ENCODE results near the gene STPG4. TPM values are rescaled to one million over a fixed set of nuclear protein-coding genes. Genes with fewer than 3 reads are reported as not detected.

The STPG4 gene, protein sequence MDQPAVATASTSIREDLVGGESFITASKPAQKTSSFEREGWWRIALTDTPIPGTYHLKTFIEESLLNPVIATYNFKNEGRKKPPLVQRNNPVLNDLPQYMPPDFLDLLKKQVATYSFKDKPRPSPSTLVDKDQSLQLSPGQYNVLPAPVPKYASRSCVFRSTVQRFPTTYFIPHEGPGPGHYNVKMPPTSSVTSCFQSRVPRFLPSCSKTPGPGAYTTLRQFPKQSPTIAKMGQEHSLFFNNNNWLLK
- 0.06 TPM for polyA plus RNA-seq (2012; ENCODE audit: low read depth, missing spikeins)

DNA sequence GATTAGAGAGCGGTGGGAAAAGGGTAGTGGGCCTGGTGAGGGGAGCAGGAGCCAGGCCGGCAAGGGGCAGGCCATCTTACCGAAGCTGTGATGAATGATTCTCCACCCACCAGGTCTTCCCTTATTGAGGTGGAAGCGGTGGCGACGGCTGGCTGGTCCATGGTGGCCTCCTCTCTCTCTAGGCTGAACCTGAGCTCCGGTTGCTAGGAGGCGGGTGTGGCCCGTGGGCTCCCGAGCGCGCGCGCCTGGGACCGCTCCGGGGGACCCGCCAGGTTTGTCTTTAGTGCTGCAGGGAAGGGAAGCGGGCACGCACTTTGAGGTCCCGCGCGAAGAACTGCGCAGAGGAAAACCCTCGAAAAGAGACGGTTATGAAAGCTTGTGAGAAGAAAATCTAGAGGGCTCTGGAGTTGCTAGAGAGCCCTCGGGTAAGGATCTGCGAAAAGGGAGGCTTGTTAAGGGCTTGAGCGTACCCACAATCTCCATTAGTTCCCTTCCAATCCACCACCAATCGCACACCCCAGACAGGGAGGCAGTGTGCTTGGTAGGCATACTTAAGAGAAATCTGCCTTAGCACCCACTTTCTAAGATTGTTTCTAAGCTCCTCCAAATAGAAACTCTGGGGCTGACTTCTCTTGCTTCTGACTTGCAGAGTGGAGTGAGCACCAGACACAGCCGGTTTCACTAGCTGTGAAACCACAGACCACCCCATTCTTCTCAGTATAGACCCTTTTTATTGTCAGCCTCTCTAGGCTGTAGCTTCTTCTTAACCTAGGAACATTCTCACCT, at the start of gene STPG4:
Gene STPG4, minus strand, starts transcription at position 218 of the 786 bp plus-strand sequence. Its CDS starts 57 bp downstream, at position 161.
- DNase-seq (ENCODE audit: insufficient read length, low spot score) = no peak
- no peak for FAIRE-seq
- TF ChIP-seq POLR2AphosphoS5 (IDR thresholded peaks at IDR 0.05; ENCODE audit: low read depth, low read length) = no peak
- no peak for TF ChIP-seq POLR2A (IDR thresholded peaks at IDR 0.05; ENCODE audit: low read depth, low read length)

- no peak for FAIRE-seq
- no peak for TF ChIP-seq POLR2A (IDR thresholded peaks at IDR 0.05; ENCODE audit: low read depth, low read length)
- no peak for TF ChIP-seq POU2F2 (IDR thresholded peaks at IDR 0.05; ENCODE audit: low read depth, low read length)
- TF ChIP-seq PAX5 (IDR thresholded peaks at IDR 0.05; ENCODE audit: insufficient read depth, low read length, severe bottlenecking) = no peak
- no peak for TF ChIP-seq POLR2AphosphoS5 (IDR thresholded peaks at IDR 0.05; ENCODE audit: low read depth, low read length)
- no peak for TF ChIP-seq SPI1 (IDR thresholded peaks at IDR 0.05; ENCODE audit: low read depth, low read length)
- TF ChIP-seq TAF1 (IDR thresholded peaks at IDR 0.05; ENCODE audit: low read depth, low read length) = no peak
Measured at GRCh38 chr2:47204691-47205090, 49.6 kb upstream of the STPG4 start.

GRCh38 chr2:47203995-47204394, 48.9 kb upstream of the STPG4 start:
- DNase-seq (ENCODE audit: insufficient read length, low spot score) = no peak
- no peak for FAIRE-seq
- TF ChIP-seq TAF1 (IDR thresholded peaks at IDR 0.05; ENCODE audit: low read depth, low read length) (no peak), POLR2A (IDR thresholded peaks at IDR 0.05; ENCODE audit: low read depth, low read length) (no peak), POU2F2 (IDR thresholded peaks at IDR 0.05; ENCODE audit: low read depth, low read length) (no peak), POLR2AphosphoS5 (IDR thresholded peaks at IDR 0.05; ENCODE audit: low read depth, low read length) (no peak), SPI1 (IDR thresholded peaks at IDR 0.05; ENCODE audit: low read depth, low read length) (no peak), PAX5 (IDR thresholded peaks at IDR 0.05; ENCODE audit: insufficient read depth, low read length, severe bottlenecking) (no peak)

More at GRCh38 chr2:47204691-47205090, 49.6 kb upstream of the STPG4 start:
- DNase-seq (ENCODE audit: insufficient read length, low spot score) = no peak

GRCh38 chr2:47201224-47201623, 46.1 kb upstream of the STPG4 start:
- FAIRE-seq = no peak
- TF ChIP-seq TAF1 (IDR thresholded peaks at IDR 0.05; ENCODE audit: low read depth, low read length) (no peak), POU2F2 (IDR thresholded peaks at IDR 0.05; ENCODE audit: low read depth, low read length) (no peak), SPI1 (IDR thresholded peaks at IDR 0.05; ENCODE audit: low read depth, low read length) (no peak), POLR2A (IDR thresholded peaks at IDR 0.05; ENCODE audit: low read depth, low read length) (no peak), PAX5 (IDR thresholded peaks at IDR 0.05; ENCODE audit: insufficient read depth, low read length, severe bottlenecking) (no peak), POLR2AphosphoS5 (IDR thresholded peaks at IDR 0.05; ENCODE audit: low read depth, low read length) (no peak)
- DNase-seq (ENCODE audit: insufficient read length, low spot score) = no peak

- no peak for FAIRE-seq
- TF ChIP-seq PAX5 (IDR thresholded peaks at IDR 0.05; ENCODE audit: insufficient read depth, low read length, severe bottlenecking) (no peak), POLR2A (IDR thresholded peaks at IDR 0.05; ENCODE audit: low read depth, low read length) (no peak), POLR2AphosphoS5 (IDR thresholded peaks at IDR 0.05; ENCODE audit: low read depth, low read length) (no peak), SPI1 (IDR thresholded peaks at IDR 0.05; ENCODE audit: low read depth, low read length) (no peak), TAF1 (IDR thresholded peaks at IDR 0.05; ENCODE audit: low read depth, low read length) (no peak), POU2F2 (IDR thresholded peaks at IDR 0.05; ENCODE audit: low read depth, low read length) (no peak)
- DNase-seq (ENCODE audit: insufficient read length, low spot score) = no peak
Measured at GRCh38 chr2:47198985-47199451, 43.9 kb upstream of the STPG4 start.

- TF ChIP-seq POLR2AphosphoS5 (IDR thresholded peaks at IDR 0.05; ENCODE audit: low read depth, low read length) = no peak
- TF ChIP-seq POLR2A (IDR thresholded peaks at IDR 0.05; ENCODE audit: low read depth, low read length) = no peak
- no peak for TF ChIP-seq SPI1 (IDR thresholded peaks at IDR 0.05; ENCODE audit: low read depth, low read length)
- TF ChIP-seq TAF1 (IDR thresholded peaks at IDR 0.05; ENCODE audit: low read depth, low read length) = no peak
- no peak for TF ChIP-seq PAX5 (IDR thresholded peaks at IDR 0.05; ENCODE audit: insufficient read depth, low read length, severe bottlenecking)
- no peak for FAIRE-seq
- no peak for DNase-seq (ENCODE audit: insufficient read length, low spot score)
Measured at GRCh38 chr2:47196499-47196898, 41.4 kb upstream of the STPG4 start.

DNA sequence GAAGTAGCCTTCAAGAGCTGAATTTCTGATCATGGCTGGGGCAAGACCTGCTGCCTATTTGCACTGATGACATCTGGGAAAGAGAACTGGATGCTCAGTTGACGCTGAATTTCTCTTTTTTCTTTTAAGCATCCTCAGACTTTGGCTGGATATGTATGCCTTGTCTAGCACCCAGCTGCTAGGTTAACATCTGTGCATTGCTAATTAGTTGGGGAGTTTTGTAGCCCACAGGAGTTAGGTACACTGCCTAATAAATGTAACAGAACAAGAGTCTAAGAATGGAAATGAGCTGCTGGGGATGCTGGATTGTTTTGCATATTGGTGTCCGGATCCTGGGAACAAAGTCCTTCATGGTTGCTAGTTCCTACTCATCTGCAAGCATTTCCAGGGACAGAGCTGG, 40.9 kb upstream of the STPG4 start:
- TF ChIP-seq POU2F2 (IDR thresholded peaks at IDR 0.05; ENCODE audit: low read depth, low read length) (no peak), POLR2A (IDR thresholded peaks at IDR 0.05; ENCODE audit: low read depth, low read length) (no peak), PAX5 (IDR thresholded peaks at IDR 0.05; ENCODE audit: insufficient read depth, low read length, severe bottlenecking) (no peak), SPI1 (IDR thresholded peaks at IDR 0.05; ENCODE audit: low read depth, low read length) (no peak), POLR2AphosphoS5 (IDR thresholded peaks at IDR 0.05; ENCODE audit: low read depth, low read length) (no peak), TAF1 (IDR thresholded peaks at IDR 0.05; ENCODE audit: low read depth, low read length) (no peak)
- FAIRE-seq = no peak
- no peak for DNase-seq (ENCODE audit: insufficient read length, low spot score)

- FAIRE-seq = no peak
- no peak for DNase-seq (ENCODE audit: insufficient read length, low spot score)
- TF ChIP-seq POU2F2 (IDR thresholded peaks at IDR 0.05; ENCODE audit: low read depth, low read length) (no peak), PAX5 (IDR thresholded peaks at IDR 0.05; ENCODE audit: insufficient read depth, low read length, severe bottlenecking) (no peak), TAF1 (IDR thresholded peaks at IDR 0.05; ENCODE audit: low read depth, low read length) (no peak)
Measured at GRCh38 chr2:47195148-47195547, 40.0 kb upstream of the STPG4 start.

DNA sequence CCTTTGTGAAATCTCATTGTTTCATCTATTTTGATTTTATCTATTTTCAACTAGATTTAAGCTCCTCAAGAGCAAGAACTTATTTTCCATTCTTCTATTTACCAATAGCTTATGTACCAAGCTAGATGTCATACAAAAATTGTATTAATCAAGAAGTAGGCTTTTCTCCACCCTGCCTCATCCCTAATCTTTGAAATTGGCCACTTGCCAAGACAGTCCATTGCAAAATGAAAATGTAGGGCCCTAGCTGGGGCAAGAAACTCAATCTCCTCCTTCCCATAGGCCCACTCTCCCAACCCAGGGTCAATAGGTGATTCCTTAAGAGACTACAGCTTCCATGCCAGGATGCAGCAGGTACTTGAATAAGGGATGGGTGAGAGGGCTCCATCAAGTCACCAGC, 39.3 kb upstream of the STPG4 start:
- FAIRE-seq = no peak
- TF ChIP-seq SPI1 (IDR thresholded peaks at IDR 0.05; ENCODE audit: low read depth, low read length) (no peak), TAF1 (IDR thresholded peaks at IDR 0.05; ENCODE audit: low read depth, low read length) (no peak), POLR2AphosphoS5 (IDR thresholded peaks at IDR 0.05; ENCODE audit: low read depth, low read length) (no peak)
- no peak for DNase-seq (ENCODE audit: insufficient read length, low spot score)

GRCh38 chr2:47193607-47194006, 38.5 kb upstream of the STPG4 start:
- no peak for TF ChIP-seq POU2F2 (IDR thresholded peaks at IDR 0.05; ENCODE audit: low read depth, low read length)
- no peak for TF ChIP-seq SPI1 (IDR thresholded peaks at IDR 0.05; ENCODE audit: low read depth, low read length)
- no peak for TF ChIP-seq PAX5 (IDR thresholded peaks at IDR 0.05; ENCODE audit: insufficient read depth, low read length, severe bottlenecking)
- no peak for TF ChIP-seq TAF1 (IDR thresholded peaks at IDR 0.05; ENCODE audit: low read depth, low read length)
- no peak for TF ChIP-seq POLR2AphosphoS5 (IDR thresholded peaks at IDR 0.05; ENCODE audit: low read depth, low read length)
- no peak for TF ChIP-seq POLR2A (IDR thresholded peaks at IDR 0.05; ENCODE audit: low read depth, low read length)
- no peak for DNase-seq (ENCODE audit: insufficient read length, low spot score)

More at GRCh38 chr2:47193607-47194006, 38.5 kb upstream of the STPG4 start:
- FAIRE-seq = no peak

Data from GM12891 (cell line).